Gastrocnemius medialis (tissue), 4 donors: ENCODE results near the gene TMEM187. TPM values are rescaled to one million over a fixed set of nuclear protein-coding genes. Genes with fewer than 3 reads are reported as not detected.
A peak's percentile ranks its signal among the peaks of the same experiment; 100 is the strongest.

Source experiments
- ATAC-seq, 2 donors: fragments of 150-250 bp; one replicate each; pipeline ENCODE4 v1.9.1; 2016
- DNase-seq, 2 donors: peaks; one replicate each; pipeline ENCODE4 v3.0.0-alpha.2; 2019
- H3K27ac ChIP-seq, 4 donors: fragments of 200-600 bp; sonication (generic); 1 replicate in 1 of 4; 2 replicates in 3 of 4; pipeline ENCODE4 v1.5.1; 2016 to 2018; ENCODE audit warnings: mild to moderate bottlenecking in 2 of 4, moderate library complexity in 1 of 4
- H3K27me3 ChIP-seq, 3 donors: fragments of 200-600 bp; sonication (generic) in 2 of 3; 1 replicate in 1 of 3; 2 replicates in 2 of 3; pipeline versions ENCODE4 v1.5.1 to v1.6.0; 2016 to 2019; ENCODE audit warnings: mild to moderate bottlenecking in 1 of 3, moderate library complexity in 1 of 3
- H3K36me3 ChIP-seq, 2 donors: fragments of 200-600 bp; sonication (generic) in 1 of 2; one replicate each; pipeline ENCODE4 v1.5.1; 2017 to 2018
- H3K4me1 ChIP-seq, 2 donors: fragments of 200-600 bp; sonication (generic) in 1 of 2; one replicate each; pipeline ENCODE4 v1.5.1; 2016 to 2017; ENCODE audit warnings: mild to moderate bottlenecking in 2 of 2
- H3K4me3 ChIP-seq, 4 donors: fragments of 200-600 bp; sonication (generic) in 3 of 4; 1 replicate in 1 of 4; 2 replicates in 3 of 4; pipeline ENCODE4 v1.5.1; 2016 to 2019; ENCODE audit warnings: mild to moderate bottlenecking in 2 of 4
- H3K9me3 ChIP-seq, 3 donors: fragments of 200-600 bp; sonication (generic) in 2 of 3; 1 replicate in 1 of 3; 2 replicates in 2 of 3; pipeline ENCODE4 v1.5.1; 2016 to 2019
- POLR2A ChIP-seq, 2 donors: fragments of 450-650 bp; IDR thresholded peaks; one replicate each; pipeline ENCODE4 v1.6.1; 2017; ENCODE audit warnings: antibody characterized with exemption in 2 of 2, mild to moderate bottlenecking in 2 of 2, moderate library complexity in 2 of 2
- in situ Hi-C, 4 donors: fragments of 200-750 bp; cut with MboI; loops; one replicate each; pipeline versions ENCODE4 v1.15.0 to v1.8.0; 2017; ENCODE audit warnings: low sequenced_read_pairs in 4 of 4
- intact Hi-C: fragments of 100-400 bp; cut with DNase I; formaldehyde crosslinking; loops from one replicate; pipeline ENCODE4 v1.15.1; 2023; ENCODE audit warnings: low total_unique reads
- total RNA-seq, 4 donors: library from RNA; depleted of rRNA; stranded (reverse); fragments of >200 nt; gene quantifications; one replicate each; pipeline versions ENCODE4 v1.1.0 to v1.2.3, GENCODE V29; 2016
- TF ChIP-seq, protein P1 (sequence below), 5 experiments: fragments of 450-650 bp in 3 of 5; fragments of 200-600 bp in 2 of 5; sonication (generic) in 2 of 5; IDR thresholded peaks in 4 of 5; conservative IDR thresholded peaks in 1 of 5; 1 replicate in 4 of 5; 2 replicates in 1 of 5; pipeline ENCODE4 v1.5.1; 2016 to 2019; ENCODE audit warnings: antibody characterized with exemption in 5 of 5, mild to moderate bottlenecking in 3 of 5, moderate library complexity in 3 of 5

Gene TMEM187
- total RNA-seq, 4 donors from 2014 or later = 1.3 to 8.6 (median 3.8) TPM

DNA sequence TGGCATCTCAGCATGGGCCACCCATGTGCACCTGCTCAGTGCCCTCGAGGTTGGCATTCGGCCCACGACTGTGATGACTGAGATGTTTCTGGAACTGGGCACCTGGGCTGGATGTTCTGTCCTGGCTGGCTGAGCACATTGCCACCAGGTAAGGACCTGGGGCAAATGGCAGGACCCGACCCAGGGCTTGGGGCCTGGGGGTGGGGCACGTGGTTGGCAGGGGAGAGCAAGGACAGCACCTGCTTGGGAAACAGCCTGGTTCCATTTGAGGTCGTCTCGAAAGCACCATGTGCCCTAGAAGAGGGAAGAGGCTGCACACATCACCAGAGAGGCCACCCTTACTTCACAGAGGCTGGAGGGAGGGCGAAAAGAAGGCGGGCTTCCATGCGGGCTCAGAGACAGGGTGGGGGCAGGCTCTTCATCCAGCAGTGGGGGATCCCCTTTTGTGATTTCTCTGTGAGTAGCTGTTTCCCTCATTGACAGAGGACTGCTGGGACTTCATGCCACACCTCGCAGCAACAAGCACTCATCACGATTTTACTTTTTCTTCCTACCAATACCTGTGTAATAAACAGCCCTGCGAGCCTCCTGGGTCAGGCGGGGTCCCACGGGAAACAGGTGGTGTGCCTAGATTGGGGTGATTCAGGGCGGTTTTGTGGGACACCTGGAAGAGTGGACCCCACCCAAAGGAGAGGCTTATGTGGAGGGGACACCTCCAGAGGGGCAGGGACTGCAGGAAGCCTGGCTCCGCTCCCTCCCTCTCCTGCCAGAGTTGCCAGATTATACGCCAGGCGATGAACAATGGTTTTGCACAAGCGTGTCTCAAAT lies 12.0 kb downstream of the TMEM187 start:
- H3K4me3 ChIP-seq = no peak overlapping the region
- no peak for DNase-seq
- no peaks in the 10 kb centered on the region for H3K27me3 ChIP-seq
- no peak for TF ChIP-seq POLR2A (IDR thresholded peaks at IDR 0.05)
- TF ChIP-seq, protein P1, sequence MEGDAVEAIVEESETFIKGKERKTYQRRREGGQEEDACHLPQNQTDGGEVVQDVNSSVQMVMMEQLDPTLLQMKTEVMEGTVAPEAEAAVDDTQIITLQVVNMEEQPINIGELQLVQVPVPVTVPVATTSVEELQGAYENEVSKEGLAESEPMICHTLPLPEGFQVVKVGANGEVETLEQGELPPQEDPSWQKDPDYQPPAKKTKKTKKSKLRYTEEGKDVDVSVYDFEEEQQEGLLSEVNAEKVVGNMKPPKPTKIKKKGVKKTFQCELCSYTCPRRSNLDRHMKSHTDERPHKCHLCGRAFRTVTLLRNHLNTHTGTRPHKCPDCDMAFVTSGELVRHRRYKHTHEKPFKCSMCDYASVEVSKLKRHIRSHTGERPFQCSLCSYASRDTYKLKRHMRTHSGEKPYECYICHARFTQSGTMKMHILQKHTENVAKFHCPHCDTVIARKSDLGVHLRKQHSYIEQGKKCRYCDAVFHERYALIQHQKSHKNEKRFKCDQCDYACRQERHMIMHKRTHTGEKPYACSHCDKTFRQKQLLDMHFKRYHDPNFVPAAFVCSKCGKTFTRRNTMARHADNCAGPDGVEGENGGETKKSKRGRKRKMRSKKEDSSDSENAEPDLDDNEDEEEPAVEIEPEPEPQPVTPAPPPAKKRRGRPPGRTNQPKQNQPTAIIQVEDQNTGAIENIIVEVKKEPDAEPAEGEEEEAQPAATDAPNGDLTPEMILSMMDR (IDR thresholded peaks at IDR 0.05 in 4 of 5, conservative IDR thresholded peaks at IDR 0.05 in 1 of 5) = no peak
- no peaks in the 10 kb centered on the region for H3K9me3 ChIP-seq
- H3K36me3 ChIP-seq = no peaks in the 10 kb centered on the region
- H3K4me1 ChIP-seq = no peaks in the 10 kb centered on the region
- in situ Hi-C loops (no loop called here), intact Hi-C loops (no loop called here)
- ATAC-seq = no peak
- H3K27ac ChIP-seq = peak overlapping the region in 1 of 4 donors; percentile 49

GRCh38 chrX:153988493-153988892 lies 15.9 kb downstream of the TMEM187 start:
- Histone ChIP-seq H3K36me3 (no peaks in the 10 kb centered on the region), H3K27ac (no peak overlapping the region), H3K9me3 (no peaks in the 10 kb centered on the region), H3K4me1 (no peaks in the 10 kb centered on the region), H3K4me3 (no peak overlapping the region), H3K27me3 (no peaks in the 10 kb centered on the region)
- intact Hi-C loops = no loop called here
- DNase-seq = no peak
- in situ Hi-C loops = no loop called here
- ATAC-seq = no peak
- TF ChIP-seq POLR2A (IDR thresholded peaks at IDR 0.05) = no peak
- TF ChIP-seq, protein P1 (IDR thresholded peaks at IDR 0.05 in 4 of 5, conservative IDR thresholded peaks at IDR 0.05 in 1 of 5) = no peak

DNA sequence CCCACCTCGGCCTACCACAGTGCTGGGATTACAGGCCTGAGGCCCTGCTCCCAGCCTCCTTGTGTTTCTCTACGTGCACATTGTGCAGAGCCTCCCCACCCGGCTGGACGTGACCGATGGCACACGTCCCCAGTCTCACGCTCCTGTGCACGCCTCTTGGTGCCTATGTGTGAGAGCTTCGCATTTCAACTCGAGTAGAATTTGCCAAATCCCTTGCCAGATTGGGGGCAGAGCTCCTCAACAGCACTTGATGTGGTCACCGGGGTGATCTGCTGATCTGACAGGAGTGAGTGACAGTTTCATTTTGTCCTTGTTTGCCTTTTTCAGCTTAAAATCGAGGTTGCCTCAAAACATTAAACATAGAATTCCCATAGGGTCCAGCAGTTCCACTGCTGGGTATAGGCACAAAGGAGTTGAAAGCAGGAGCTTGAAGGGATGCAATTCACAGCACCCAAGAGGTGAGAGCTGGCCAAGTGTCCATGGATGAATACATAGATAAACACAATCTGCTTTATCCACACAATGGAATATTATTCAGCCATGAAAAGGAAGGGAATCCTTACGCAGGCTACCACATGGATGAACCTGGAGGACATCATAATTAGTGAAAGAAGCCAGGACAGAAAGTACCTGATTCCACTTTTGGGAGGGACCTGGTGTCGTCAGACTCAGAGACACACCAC lies 17.6 kb downstream of the TMEM187 start:
- Histone ChIP-seq H3K4me1 (no peaks in the 10 kb centered on the region), H3K9me3 (no peaks in the 10 kb centered on the region), H3K4me3 (no peak overlapping the region), H3K36me3 (no peaks in the 10 kb centered on the region), H3K27me3 (no peaks in the 10 kb centered on the region), H3K27ac (no peak overlapping the region)
- intact Hi-C loops (no loop called here), in situ Hi-C loops (no loop called here)
- DNase-seq (no peak), ATAC-seq (no peak)
- TF ChIP-seq, protein P1 (IDR thresholded peaks at IDR 0.05 in 4 of 5, conservative IDR thresholded peaks at IDR 0.05 in 1 of 5) = no peak

- TF ChIP-seq, protein P1 (IDR thresholded peaks at IDR 0.05 in 4 of 5, conservative IDR thresholded peaks at IDR 0.05 in 1 of 5) = no peak
- no peak for TF ChIP-seq POLR2A (IDR thresholded peaks at IDR 0.05)
- intact Hi-C loops (no loop called here), in situ Hi-C loops (no loop called here)
- Histone ChIP-seq H3K4me1 (no peaks in the 10 kb centered on the region), H3K27ac (no peak overlapping the region), H3K27me3 (no peaks in the 10 kb centered on the region), H3K36me3 (no peaks in the 10 kb centered on the region), H3K4me3 (no peak overlapping the region), H3K9me3 (no peaks in the 10 kb centered on the region)
- no peak for ATAC-seq
- no peak for DNase-seq
These were observed 18.5 kb downstream of the TMEM187 start for GRCh38 chrX:153991013-153991580.
